H1 (cell line): ENCODE measurements around the gene SPCS1. TPM values are rescaled to one million over a fixed set of nuclear protein-coding genes. Genes with fewer than 3 reads are reported as not detected.
A peak's percentile ranks its signal among the peaks of the same experiment; 100 is the strongest.

Experiments used
- ATF2 ChIP-seq: IDR thresholded peaks from 2 replicates; pipeline ENCODE4 v1.6.1; 2012; ENCODE audit warnings: low read length, inconsistent platforms
- BRCA1 ChIP-seq: IDR thresholded peaks from 2 replicates; pipeline ENCODE4 v1.6.1; 2012; ENCODE audit warnings: low read depth, low read length, improper control_type of control experiment
- CREB1 ChIP-seq: IDR thresholded peaks from 2 replicates; pipeline ENCODE4 v1.6.1; 2012; ENCODE audit warnings: inconsistent platforms
- CTBP2 ChIP-seq: IDR thresholded peaks from 2 replicates; pipeline ENCODE4 v1.7.0; 2011; ENCODE audit warnings: borderline replicate concordance, mild to moderate bottlenecking, moderate library complexity, mixed read lengths, low read length; ENCODE audit not compliant: insufficient read depth, insufficient read length
- E2F6 ChIP-seq: IDR thresholded peaks from 2 replicates; pipeline ENCODE4 v1.6.1; 2012; ENCODE audit warnings: inconsistent platforms
- FOSL1 ChIP-seq: IDR thresholded peaks from 2 replicates; pipeline ENCODE4 v1.6.1; 2011; ENCODE audit warnings: mild to moderate bottlenecking, low read depth, low read length, moderate library complexity; ENCODE audit not compliant: insufficient read depth
- GABPA ChIP-seq: IDR thresholded peaks from 2 replicates; pipeline ENCODE4 v1.6.1; 2011; ENCODE audit warnings: mild to moderate bottlenecking, low read length, moderate library complexity, borderline replicate concordance; ENCODE audit not compliant: insufficient read depth
- GTF2F1 ChIP-seq: IDR thresholded peaks from 2 replicates; pipeline ENCODE4 v1.6.1; 2012; ENCODE audit warnings: low read depth, low read length, improper control_type of control experiment, borderline replicate concordance
- HDAC2 ChIP-seq, 2 experiments: fragments of 300-600 bp in 1 of 2; sonication (generic) in 1 of 2; IDR thresholded peaks; 2 replicates each; pipeline ENCODE4 v1.6.1; 2011 to 2012; ENCODE audit warnings: low read depth in 2 of 2, low read length in 2 of 2, mild to moderate bottlenecking in 2 of 2, moderate library complexity in 2 of 2, borderline replicate concordance in 1 of 2, inconsistent platforms in 1 of 2
- KDM5A ChIP-seq: fragments of 200-600 bp; IDR thresholded peaks from 2 replicates; pipeline ENCODE4 v1.7.1; 2012; ENCODE audit warnings: mild to moderate bottlenecking, low read length, inconsistent platforms, mixed read lengths
- MAFK ChIP-seq: IDR thresholded peaks from 2 replicates; pipeline ENCODE4 v1.6.1; 2012; ENCODE audit warnings: low read depth, mild to moderate bottlenecking, improper control_type of control experiment, low read length
- MAX ChIP-seq: IDR thresholded peaks from 2 replicates; pipeline ENCODE4 v1.6.1; 2012; ENCODE audit warnings: inconsistent platforms
- NRF1 ChIP-seq: IDR thresholded peaks from 2 replicates; pipeline ENCODE4 v1.6.1; 2011; ENCODE audit warnings: mild to moderate bottlenecking, low read depth, low read length, improper control_type of control experiment
- RAD21 ChIP-seq, 2 experiments: IDR thresholded peaks in 1 of 2; conservative IDR thresholded peaks in 1 of 2; 2 replicates each; pipeline ENCODE4 v1.6.1; 2011; ENCODE audit warnings: low read depth in 2 of 2, low read length in 2 of 2, improper control_type of control experiment in 1 of 2, inconsistent platforms in 1 of 2, mild to moderate bottlenecking in 1 of 2, moderate library complexity in 1 of 2
- RFX5 ChIP-seq: IDR thresholded peaks from 2 replicates; pipeline ENCODE4 v1.6.1; 2011; ENCODE audit warnings: low read depth, low read length, improper control_type of control experiment, borderline replicate concordance
- RXRA ChIP-seq: IDR thresholded peaks from 2 replicates; pipeline ENCODE4 v1.6.1; 2011; ENCODE audit warnings: low read depth, mild to moderate bottlenecking, low read length, moderate library complexity; ENCODE audit not compliant: insufficient read depth
- SIN3A ChIP-seq, 2 experiments: IDR thresholded peaks in 1 of 2; conservative IDR thresholded peaks in 1 of 2; 2 replicates each; pipeline ENCODE4 v1.6.1; 2011 to 2012; ENCODE audit warnings: low read length in 2 of 2, improper control_type of control experiment in 1 of 2, low read depth in 1 of 2, mild to moderate bottlenecking in 1 of 2
- TAF7 ChIP-seq: optimal IDR thresholded peaks from 2 replicates; pipeline ENCODE3; 2011; ENCODE audit warnings: low read depth, mild to moderate bottlenecking, inconsistent platforms, low read length, moderate library complexity, borderline replicate concordance
- TBP ChIP-seq: IDR thresholded peaks from 2 replicates; pipeline ENCODE4 v1.6.1; 2011; ENCODE audit warnings: low read depth, low read length, improper control_type of control experiment
- YY1 ChIP-seq: IDR thresholded peaks from 2 replicates; pipeline ENCODE4 v1.6.1; 2011; ENCODE audit warnings: low read depth, mild to moderate bottlenecking, low read length
- polyA plus RNA-seq, 7 experiments: library from polyadenylated mRNA; depleted of rRNA in 3 of 7; stranded (reverse) in 5 of 7; unstranded in 2 of 7; fragments of >200 nt in 5 of 7; fragments of 200-250 nt in 2 of 7; gene quantifications; 1 replicate in 5 of 7; 2 replicates in 1 of 7; 4 replicates in 1 of 7; pipeline versions ENCODE4 v1.2.1 to v1.2.3, GENCODE V29; 2011 to 2013; ENCODE audit warnings: missing spikeins in 2 of 7, mixed read lengths in 2 of 7
- total RNA-seq: library from RNA; stranded (reverse); fragmentation: NEBNext Ultra II Directional; extraction: Animal tissue kit (Norgen Biotek cat#: 25700); gene quantifications from 2 replicates; pipeline ENCODE4 v1.2.1, GENCODE V29; 2021

SPCS1 gene
- total and polyA plus RNA-seq, 2 of the 8 experiments (the other 6 are each of a cell fraction or from before 2014, with no cell fraction given), result 104 to 191 TPM

- TF ChIP-seq GTF2F1, result no peak
- TF ChIP-seq BRCA1, result no peak
- TF ChIP-seq FOSL1, result no peak
- peak; percentile 97 for TF ChIP-seq SIN3A (conservative IDR thresholded peaks at IDR 0.05 in 1 of 2, IDR thresholded peaks at IDR 0.05 in 1 of 2; ENCODE audit: low read depth in 1 of 2, low read length in 2 of 2)
- no peak for TF ChIP-seq RAD21 (IDR thresholded peaks at IDR 0.05 in 1 of 2, conservative IDR thresholded peaks at IDR 0.05 in 1 of 2; ENCODE audit: low read depth in 2 of 2, low read length in 2 of 2)
- no peak for TF ChIP-seq MAFK
- TF ChIP-seq KDM5A, result no peak
- TF ChIP-seq ATF2, result no peak
- TF ChIP-seq E2F6, result peak; percentile 78
- TF ChIP-seq RFX5, result no peak
- TF ChIP-seq NRF1, result no peak
- peak; percentile 76 for TF ChIP-seq CTBP2
- TF ChIP-seq HDAC2 (IDR thresholded peaks at IDR 0.05; ENCODE audit: borderline replicate concordance in 1 of 2, low read depth in 2 of 2, low read length in 2 of 2), result peak; percentile 20 to 27; a peak in 1 of 4 replicates
- TF ChIP-seq TBP, result no peak
- 0 out of 2 replicates have a peak, but pooled peaks have one; percentile 8 for TF ChIP-seq YY1
- TF ChIP-seq MAX, result peak; percentile 69
- TF ChIP-seq CREB1, result no peak
- no peak for TF ChIP-seq GABPA
- TF ChIP-seq RXRA, result no peak
- TF ChIP-seq TAF7, result no peak
These were observed 20.6 kb upstream of the SPCS1 start (continued) for GRCh38 chr3:52685285-52685708.
